Measurements from ENCODE around the gene FRMD6.

- TF ChIP-seq CTCF (conservative IDR thresholded peaks at IDR 0.05) (no peak), ZFX (IDR thresholded peaks at IDR 0.05) (no peak)
Measured at GRCh38 chr14:51733147-51733546, 81.4 kb downstream of the FRMD6 start.
